Measurements from ENCODE around the gene EVI2A. TPM values are rescaled to one million over a fixed set of nuclear protein-coding genes. Genes with fewer than 3 reads are reported as not detected.
A peak's percentile ranks its signal among the peaks of the same experiment; 100 is the strongest.
"Not testable (repeated sequence)": the region's sequence is repeated elsewhere in the genome, so short reads cannot be mapped to it uniquely, and the experiment has no call there.

EVI2A gene
- total and polyA plus RNA-seq, 4 experiments from 2014 or later: 70.1 to 139 (median 105) TPM

- POLR2A ChIA-PET (ENCODE audit: partially characterized antibody): interaction anchor here (0.6 to 9.0 kb wide), 9 partner anchors 7 to 1697 kb away, joined by 3 to 197 read pairs (median 4); partner anchors contain the start of gene EVI2A
- H3K27me3 Mint-ChIP-seq: no peaks in the 10 kb centered on the region
- Histone ChIP-seq H3K36me3 (ENCODE audit: insufficient read depth, low read length) (no peaks in the 10 kb centered on the region), H3K27me3 (ENCODE audit: insufficient read depth, low read length) (no peaks in the 10 kb centered on the region), H3K9me3 (ENCODE audit: control insufficient read depth in 1 of 2, low read length in 2 of 2) (no peaks in the 10 kb centered on the region), H3K27ac (ENCODE audit: low read depth, low read length) (peak within 1 kb of the TSS; percentile 66), H3K4me3 (ENCODE audit: low read length in 2 of 2) (peak within 1 kb of the TSS; percentile 59 to 60), H3K4me1 (ENCODE audit: insufficient read depth, low read length) (peaks cover 49% of the 10 kb centered on the region)
- peak; percentile 59 to 75 (median 62) for DNase-seq
- H3K36me3 Mint-ChIP-seq: peaks cover 12 to 36% of the 10 kb centered on the region in 2 donors
- intact Hi-C loops (cut with micrococcal nuclease): loop anchor here (2.0 to 5.0 kb wide), 5 partner anchors 38 to 233 kb away; no protein-coding TSS in a partner anchor
- peak within 1 kb of the TSS; percentile 88 to 97 (median 94) for H3K4me3 Mint-ChIP-seq
- H3K9me3 Mint-ChIP-seq: no peaks in the 10 kb centered on the region
- CTCF ChIA-PET (ENCODE audit: partially characterized antibody): interaction anchor here (1.0 to 1.5 kb wide), 3 partner anchors 8 to 53 kb away, joined by 3 to 7 read pairs (median 3); partner anchors contain the start of gene EVI2A
- H3K27ac Mint-ChIP-seq: peak within 1 kb of the TSS; percentile 88 to 97 (median 90)
- peaks cover 23 to 70% (median 36%) of the 10 kb centered on the region in 4 donors for H3K4me1 Mint-ChIP-seq
These were observed 7.2 kb downstream of the EVI2A start, which contains the start of gene EVI2B for GRCh38 chr17:31313982-31314781. Gene EVI2B (minus strand): TSS chr17:31314054. CDS start chr17:31305609, 8,445 bp downstream.

GRCh38 chr17:31312223-31312622 is 9.2 kb downstream of the EVI2A start:
- not testable (repeated sequence) for H3K9me3 Mint-ChIP-seq
- H3K4me3 ChIP-seq (ENCODE audit: low read length in 2 of 2): peak overlapping the region; percentile 45 to 59
- intact Hi-C loops (cut with micrococcal nuclease): loop anchor here (2.0 to 5.0 kb wide), 5 partner anchors 40 to 235 kb away; no protein-coding TSS in a partner anchor

GRCh38 chr17:31311526-31311925 is 9.9 kb downstream of the EVI2A start:
- no peaks in the 10 kb centered on the region for H3K27me3 ChIP-seq (ENCODE audit: insufficient read depth, low read length)
- Mint-ChIP-seq H3K4me1 (peaks cover 34 to 73% (median 50%) of the 10 kb centered on the region in 4 donors), H3K4me3 (peak overlapping the region; percentile 80 to 98 (median 92)), H3K9me3 (no peaks in the 10 kb centered on the region), H3K36me3 (peaks cover 5 to 37% of the 10 kb centered on the region in 2 donors), H3K27ac (peak overlapping the region; percentile 92 to 98 (median 97)), H3K27me3 (no peaks in the 10 kb centered on the region)
- peak overlapping the region; percentile 70 for H3K27ac ChIP-seq (ENCODE audit: low read depth, low read length)
- H3K36me3 ChIP-seq (ENCODE audit: insufficient read depth, low read length): no peaks in the 10 kb centered on the region
- H3K4me3 ChIP-seq (ENCODE audit: low read length in 2 of 2): peak overlapping the region; percentile 45 to 59
- H3K9me3 ChIP-seq (ENCODE audit: control insufficient read depth in 1 of 2, low read length in 2 of 2): no peaks in the 10 kb centered on the region
- POLR2A ChIA-PET (ENCODE audit: partially characterized antibody): interaction anchor here (1.2 to 9.0 kb wide), 6 partner anchors 9 to 487 kb away, joined by 4 to 197 read pairs (median 7); partner anchors contain the start of genes CRLF3 and EVI2A
- peaks cover 61% of the 10 kb centered on the region for H3K4me1 ChIP-seq (ENCODE audit: insufficient read depth, low read length)
- intact Hi-C loops (cut with micrococcal nuclease): loop anchor here (5.0 kb wide), 4 partner anchors 41 to 236 kb away; no protein-coding TSS in a partner anchor
- CTCF ChIA-PET (ENCODE audit: partially characterized antibody): interaction anchor here (1.1 to 2.1 kb wide), 5 partner anchors 8 to 64 kb away, joined by 3 to 9 read pairs (median 4); no protein-coding TSS in a partner anchor
- no peak for DNase-seq

More at GRCh38 chr17:31312223-31312622, 9.2 kb downstream of the EVI2A start:
- not testable (repeated sequence) for H3K27me3 Mint-ChIP-seq; H3K27me3 ChIP-seq (ENCODE audit: insufficient read depth, low read length); H3K36me3 ChIP-seq (ENCODE audit: insufficient read depth, low read length); H3K9me3 ChIP-seq (ENCODE audit: control insufficient read depth in 1 of 2, low read length in 2 of 2)
- Mint-ChIP-seq H3K4me3 (peak overlapping the region; percentile 80 to 98 (median 92)), H3K27ac (peak overlapping the region; percentile 92 to 98 (median 97)), H3K4me1 (peaks cover 31 to 75% (median 48%) of the 10 kb centered on the region in 4 donors), H3K36me3 (peaks cover 3 to 36% of the 10 kb centered on the region in 2 donors)
- Histone ChIP-seq H3K4me1 (ENCODE audit: insufficient read depth, low read length) (peaks cover 61% of the 10 kb centered on the region), H3K27ac (ENCODE audit: low read depth, low read length) (peak overlapping the region; percentile 70)
- DNase-seq: peak in 4 of 5 donors; percentile 30 to 48 (median 38)
- CTCF ChIA-PET (ENCODE audit: partially characterized antibody): interaction anchor here (1.1 to 2.1 kb wide), 5 partner anchors 8 to 64 kb away, joined by 3 to 9 read pairs (median 4); no protein-coding TSS in a partner anchor
- POLR2A ChIA-PET (ENCODE audit: partially characterized antibody): interaction anchor here (0.7 to 9.0 kb wide), 6 partner anchors 8 to 217 kb away, joined by 3 to 197 read pairs (median 6); partner anchors contain the start of gene EVI2A

- H3K4me1 ChIP-seq (ENCODE audit: insufficient read depth, low read length): peaks cover 61% of the 10 kb centered on the region
- intact Hi-C loops (cut with micrococcal nuclease): loop anchor here (1.0 to 5.0 kb wide), 5 partner anchors 10 to 236 kb away; partner anchors contain the start of gene EVI2A
- peak overlapping the region; percentile 70 for H3K27ac ChIP-seq (ENCODE audit: low read depth, low read length)
- H3K4me3 ChIP-seq (ENCODE audit: low read length in 2 of 2): peak overlapping the region; percentile 45 to 59
- CTCF ChIA-PET (ENCODE audit: partially characterized antibody): interaction anchor here (0.9 to 2.1 kb wide), 5 partner anchors 9 to 486 kb away, joined by 3 to 9 read pairs (median 4); partner anchors contain the start of gene CRLF3
- Mint-ChIP-seq H3K27me3 (no peaks in the 10 kb centered on the region), H3K9me3 (no peaks in the 10 kb centered on the region), H3K27ac (peak overlapping the region; percentile 92 to 98 (median 97)), H3K4me3 (peak overlapping the region; percentile 80 to 98 (median 92)), H3K36me3 (peaks cover 12 to 41% of the 10 kb centered on the region in 2 donors), H3K4me1 (peaks cover 35 to 73% (median 52%) of the 10 kb centered on the region in 4 donors)
- POLR2A ChIA-PET (ENCODE audit: partially characterized antibody): interaction anchor here (0.8 to 9.0 kb wide), 8 partner anchors 8 to 487 kb away, joined by 3 to 197 read pairs (median 6); partner anchors contain the start of genes CRLF3 and EVI2A
- H3K27me3 ChIP-seq (ENCODE audit: insufficient read depth, low read length): no peaks in the 10 kb centered on the region
- no peaks in the 10 kb centered on the region for H3K9me3 ChIP-seq (ENCODE audit: control insufficient read depth in 1 of 2, low read length in 2 of 2)
- H3K36me3 ChIP-seq (ENCODE audit: insufficient read depth, low read length): peaks cover under 1% of the 10 kb centered on the region
- peak in 2 of 5 donors; percentile 15 to 46 for DNase-seq
These were observed 10.5 kb downstream of the EVI2A start for GRCh38 chr17:31310886-31311285.

GRCh38 chr17:31310260-31310659 is 11.2 kb downstream of the EVI2A start:
- H3K27ac Mint-ChIP-seq: peak overlapping the region; percentile 92 to 98 (median 95)
- H3K4me1 Mint-ChIP-seq: peaks cover 35 to 76% (median 53%) of the 10 kb centered on the region in 4 donors
- CTCF ChIA-PET (ENCODE audit: partially characterized antibody): interaction anchor here (0.9 to 2.1 kb wide), 3 partner anchors 58 to 485 kb away, joined by 3 to 4 read pairs (median 3); partner anchors contain the start of gene CRLF3
- POLR2A ChIA-PET (ENCODE audit: partially characterized antibody): interaction anchor here (0.7 to 9.0 kb wide), 10 partner anchors 10 to 486 kb away, joined by 3 to 197 read pairs (median 5); partner anchors contain the start of genes CRLF3 and EVI2A
- Histone ChIP-seq H3K27ac (ENCODE audit: low read depth, low read length) (peak overlapping the region; percentile 70), H3K4me3 (ENCODE audit: low read length in 2 of 2) (peak overlapping the region; percentile 45 to 59), H3K4me1 (ENCODE audit: insufficient read depth, low read length) (peaks cover 61% of the 10 kb centered on the region), H3K27me3 (ENCODE audit: insufficient read depth, low read length) (no peaks in the 10 kb centered on the region), H3K9me3 (ENCODE audit: control insufficient read depth in 1 of 2, low read length in 2 of 2) (no peaks in the 10 kb centered on the region), H3K36me3 (ENCODE audit: insufficient read depth, low read length) (peaks cover 7% of the 10 kb centered on the region)
- H3K9me3 Mint-ChIP-seq: no peaks in the 10 kb centered on the region
- no peaks in the 10 kb centered on the region for H3K27me3 Mint-ChIP-seq
- peak; percentile 75 to 90 (median 81) for DNase-seq
- intact Hi-C loops (cut with micrococcal nuclease): loop anchor here (1.0 to 5.0 kb wide), 5 partner anchors 11 to 237 kb away; partner anchors contain the start of gene EVI2A
- H3K4me3 Mint-ChIP-seq: peak overlapping the region; percentile 80 to 96 (median 90)
- H3K36me3 Mint-ChIP-seq: peaks cover 18 to 46% of the 10 kb centered on the region in 2 donors

- H3K4me1 Mint-ChIP-seq: peaks cover 35 to 80% (median 55%) of the 10 kb centered on the region in 4 donors
- H3K4me3 Mint-ChIP-seq: peak overlapping the region; percentile 80 to 96 (median 90)
- peaks cover 25 to 53% of the 10 kb centered on the region in 2 donors for H3K36me3 Mint-ChIP-seq
- H3K27ac ChIP-seq (ENCODE audit: low read depth, low read length): peak overlapping the region; percentile 70
- no peaks in the 10 kb centered on the region for H3K9me3 ChIP-seq (ENCODE audit: control insufficient read depth in 1 of 2, low read length in 2 of 2)
- peaks cover 61% of the 10 kb centered on the region for H3K4me1 ChIP-seq (ENCODE audit: insufficient read depth, low read length)
- intact Hi-C loops (cut with micrococcal nuclease): no loop called here
- H3K27me3 Mint-ChIP-seq: no peaks in the 10 kb centered on the region
- no peaks in the 10 kb centered on the region for H3K27me3 ChIP-seq (ENCODE audit: insufficient read depth, low read length)
- H3K36me3 ChIP-seq (ENCODE audit: insufficient read depth, low read length): peaks cover 14% of the 10 kb centered on the region
- POLR2A ChIA-PET (ENCODE audit: partially characterized antibody): interaction anchor here (1.1 to 9.0 kb wide), 5 partner anchors 11 to 185 kb away, joined by 3 to 197 read pairs (median 7); partner anchors contain the start of gene EVI2A
- peak in 4 of 5 donors; percentile 40 to 45 (median 43) for DNase-seq
- CTCF ChIA-PET (ENCODE audit: partially characterized antibody): interaction anchor here (0.9 kb wide), 1 partner anchor 65 kb away, joined by 3 read pairs; no protein-coding TSS in a partner anchor
- H3K9me3 Mint-ChIP-seq: peaks cover 0 to 3% (median 0%) of the 10 kb centered on the region in 8 donors
- peak overlapping the region; percentile 92 to 98 (median 95) for H3K27ac Mint-ChIP-seq
- H3K4me3 ChIP-seq (ENCODE audit: low read length in 2 of 2): peak overlapping the region; percentile 45 to 59
These were observed 11.9 kb downstream of the EVI2A start for GRCh38 chr17:31309556-31309955.
